ENCODE data around the gene TMCO1. TPM values are rescaled to one million over a fixed set of nuclear protein-coding genes. Genes with fewer than 3 reads are reported as not detected.
"Not testable (repeated sequence)": the region's sequence is repeated elsewhere in the genome, so short reads cannot be mapped to it uniquely, and the experiment has no call there.

TMCO1 gene
- total RNA-seq, 1 donor from 2014 or later, result 47.5 TPM

- intact Hi-C loops (cut with micrococcal nuclease), result no loop called here
- ATAC-seq, result peak; percentile 98
- DNase-seq, result peak; percentile 95
Observed at GRCh38 chr1:165697881-165698760, 70.5 kb downstream of the TMCO1 start, which contains the start of gene ALDH9A1. ALDH9A1 (minus strand) TSS chr1:165698562; CDS start chr1:165698558, 4 bp downstream.

DNA sequence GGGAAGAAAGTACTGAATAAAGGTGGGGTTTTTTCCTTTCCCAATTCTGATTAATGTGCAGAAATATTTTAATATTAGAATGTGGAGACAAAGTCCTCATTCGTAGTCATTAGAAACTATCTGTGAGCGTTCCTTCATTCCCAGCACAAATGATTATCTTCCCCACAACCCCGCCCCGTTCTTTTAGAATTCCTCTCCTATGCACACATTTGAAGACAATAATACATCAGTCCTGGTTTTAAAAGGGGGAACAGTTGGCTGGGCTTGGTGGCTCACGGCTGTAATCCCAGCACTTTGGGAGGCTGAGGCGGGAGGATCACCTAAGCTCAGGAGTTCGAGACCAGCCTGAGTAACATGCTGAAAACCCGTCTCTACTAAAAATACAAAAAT is 71.2 kb downstream of the TMCO1 start:
- intact Hi-C loops (cut with micrococcal nuclease), result no loop called here
- ATAC-seq, result no peak
- no peak for DNase-seq

GRCh38 chr1:165696625-165697100 is 72.0 kb downstream of the TMCO1 start:
- no peak for DNase-seq
- intact Hi-C loops (cut with micrococcal nuclease), result no loop called here

GRCh38 chr1:165695031-165695430 is 73.6 kb downstream of the TMCO1 start:
- ATAC-seq, result no peak
- DNase-seq, result no peak
- intact Hi-C loops (cut with micrococcal nuclease), result no loop called here

More at GRCh38 chr1:165696625-165697100, 72.0 kb downstream of the TMCO1 start:
- peak; percentile 36 for ATAC-seq

DNA sequence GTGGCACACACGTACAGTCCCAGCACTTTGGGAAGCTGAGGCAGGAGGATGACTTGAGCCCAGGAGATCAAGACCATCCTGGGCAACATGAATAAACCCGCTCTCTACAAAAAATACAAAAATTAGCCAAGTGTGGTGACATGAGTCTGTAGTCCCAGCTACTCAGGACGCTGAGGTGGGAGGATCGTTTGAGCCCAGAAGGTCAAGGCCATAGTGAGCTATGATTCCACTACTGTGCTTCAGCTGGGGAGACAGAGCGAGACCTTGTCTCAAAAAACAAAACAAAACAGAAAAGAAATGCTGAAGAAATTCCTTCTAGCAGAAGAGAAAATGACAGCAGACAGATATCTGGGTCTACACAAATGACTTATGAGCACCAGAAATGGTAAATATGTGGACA is 80.6 kb downstream of the TMCO1 start:
- no peak for DNase-seq
- ATAC-seq, result no peak
- intact Hi-C loops (cut with micrococcal nuclease), result no loop called here

DNA sequence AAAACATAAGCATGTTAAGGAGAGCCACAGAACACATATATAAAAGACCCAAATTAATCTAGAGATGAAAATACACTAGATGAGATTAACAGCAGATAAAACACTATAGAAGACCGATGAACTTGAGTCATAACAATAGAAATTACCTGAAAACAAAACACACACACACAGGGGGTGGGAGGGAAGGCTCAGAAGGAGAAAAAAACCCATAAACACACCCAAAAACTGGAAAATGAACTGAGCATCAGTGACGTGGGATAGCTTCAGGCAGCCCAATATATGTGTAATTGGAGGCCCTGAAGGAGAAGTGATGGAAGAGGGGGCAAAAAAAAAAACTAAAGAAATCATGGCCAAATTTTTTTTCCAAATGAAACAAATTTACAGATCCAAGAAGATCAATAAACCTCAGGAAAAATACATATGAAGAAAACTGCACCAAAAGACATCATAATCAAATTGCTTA is 81.7 kb downstream of the TMCO1 start:
- intact Hi-C loops (cut with micrococcal nuclease), result no loop called here
- ATAC-seq (no peak), DNase-seq (no peak)

DNA sequence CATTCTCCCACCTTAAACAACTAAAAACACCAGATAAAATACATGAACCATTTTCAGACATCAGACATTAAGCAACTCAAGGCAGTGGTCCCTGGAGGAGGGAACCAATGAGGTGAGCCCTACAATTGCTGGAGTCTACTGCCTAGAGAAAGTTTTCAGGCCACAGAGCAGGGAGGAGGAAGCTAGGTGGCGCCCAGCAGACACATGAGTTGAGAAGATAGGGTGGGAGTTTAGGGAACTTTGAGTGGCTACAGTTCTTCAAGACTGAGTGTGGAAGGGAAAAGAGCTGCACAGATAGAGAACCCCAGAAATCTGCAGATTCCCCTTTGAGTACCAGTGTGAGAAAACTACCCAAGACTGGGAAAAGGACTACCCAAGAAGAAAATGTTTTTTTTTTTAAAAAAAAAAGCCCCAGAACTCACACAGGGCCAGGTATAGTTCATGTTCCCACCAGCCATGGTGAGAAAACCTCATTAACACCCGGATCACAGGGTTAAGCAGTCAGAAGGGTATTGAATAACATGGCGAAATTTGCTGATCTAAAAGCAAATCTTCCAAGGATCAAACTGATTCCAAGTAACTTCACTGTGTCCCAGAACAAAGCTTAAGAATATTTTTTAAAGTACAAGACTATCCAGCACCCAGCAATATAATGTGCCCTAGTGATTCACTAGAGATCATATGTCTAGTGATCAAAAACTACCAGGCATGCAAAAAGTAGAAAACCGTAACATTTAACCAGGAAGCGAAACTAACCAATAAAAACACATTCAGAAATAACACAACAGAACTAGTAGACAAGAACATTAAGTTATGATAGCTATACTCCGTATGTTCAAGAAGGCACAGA is 82.3 kb downstream of the TMCO1 start:
- no peak for DNase-seq
- intact Hi-C loops (cut with micrococcal nuclease), result no loop called here
- ATAC-seq, result no peak

GRCh38 chr1:165683848-165684485 is 84.7 kb downstream of the TMCO1 start:
- ATAC-seq (no peak), DNase-seq (no peak)
- intact Hi-C loops (cut with micrococcal nuclease), result no loop called here

DNA sequence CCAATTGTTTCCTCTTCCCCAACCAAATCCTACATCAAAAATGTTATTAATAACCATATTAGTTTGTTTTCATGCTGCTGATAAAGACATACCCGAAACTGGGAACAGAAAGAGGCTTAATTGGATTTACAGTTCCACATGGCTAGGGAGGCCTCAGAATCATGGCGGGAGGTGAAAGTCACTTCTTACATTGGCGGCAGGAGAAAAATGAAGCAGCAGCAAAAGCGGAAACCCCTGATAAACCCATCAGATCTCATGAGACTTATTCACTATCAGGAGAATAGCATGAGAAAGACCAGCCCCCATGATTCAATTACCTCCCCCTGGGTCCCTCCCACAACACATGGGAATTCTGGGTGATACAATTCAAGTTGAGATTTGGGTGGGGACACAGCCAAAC is 87.9 kb downstream of the TMCO1 start:
- ATAC-seq; intact Hi-C loops (cut with micrococcal nuclease); DNase-seq: not testable (repeated sequence)

DNA sequence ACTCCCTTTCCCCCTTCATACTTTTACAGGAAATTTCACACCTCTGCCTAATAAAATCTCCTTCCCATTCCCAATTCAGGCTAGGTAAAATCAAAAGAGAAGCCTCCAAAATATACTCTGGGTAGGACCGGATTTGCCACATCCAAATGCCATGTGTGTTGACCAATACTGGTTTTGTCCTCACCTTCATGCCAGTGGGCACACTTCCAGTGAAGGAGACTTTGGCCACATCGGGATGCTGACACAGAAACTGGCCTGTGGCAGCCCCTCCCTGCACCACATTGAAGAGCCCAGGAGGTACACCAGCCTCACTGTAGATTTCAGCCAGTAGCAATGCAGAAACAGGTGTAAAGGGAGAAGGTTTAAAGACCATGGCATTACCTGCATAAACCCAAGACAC is 88.4 kb downstream of the TMCO1 start:
- ATAC-seq (no peak), DNase-seq (no peak)
- intact Hi-C loops (cut with micrococcal nuclease), result no loop called here

- DNase-seq, result no peak
- no peak for ATAC-seq
- intact Hi-C loops (cut with micrococcal nuclease), result no loop called here
Observed at GRCh38 chr1:165679282-165680036, 89.2 kb downstream of the TMCO1 start.

DNA sequence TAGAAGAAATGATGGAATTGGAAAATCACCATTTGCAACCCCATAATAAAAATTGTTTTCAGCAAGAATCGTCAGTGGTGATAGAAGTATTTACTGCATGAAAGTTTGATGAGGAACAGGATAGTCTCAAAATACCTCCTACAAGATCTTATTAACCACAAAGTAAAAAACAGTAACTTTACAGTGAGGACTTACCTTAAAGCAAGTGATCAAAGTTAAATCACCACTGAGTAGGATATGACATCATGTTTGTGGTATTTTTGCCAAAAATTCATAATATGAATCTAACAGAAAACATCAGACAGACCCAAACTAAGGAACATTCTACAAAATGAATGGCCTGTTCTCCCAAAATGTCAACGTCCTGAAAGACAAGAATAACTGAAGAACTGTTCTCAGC is 90.2 kb downstream of the TMCO1 start:
- ATAC-seq (no peak), DNase-seq (no peak)
- intact Hi-C loops (cut with micrococcal nuclease), result no loop called here

Other genes starting within 250 kb of the TMCO1 start
- gene LRRC52, start 224.9 kb downstream of the TMCO1 start, total RNA-seq, result not detected
- gene MGST3, start 137.6 kb downstream of the TMCO1 start, total RNA-seq, result 648 TPM
- gene ALDH9A1, start 70.3 kb downstream of the TMCO1 start, total RNA-seq, result 56.3 TPM
- gene UCK2, start 58.7 kb upstream of the TMCO1 start, total RNA-seq, result 5.9 TPM

All from left ventricle myocardium superior (tissue), 1 donor.